SH-SY5Y (cell line): Measurements from ENCODE around the gene CBY1.

ENCODE experiments used
- GATA2 ChIP-seq: IDR thresholded peaks from 2 replicates; pipeline ENCODE4 v1.6.1; 2011; ENCODE audit warnings: mild to moderate bottlenecking, low read depth, low read length
- GATA3 ChIP-seq: IDR thresholded peaks from 2 replicates; pipeline ENCODE4 v1.6.1; 2011; ENCODE audit warnings: low read depth, mild to moderate bottlenecking, low read length, moderate library complexity

DNA sequence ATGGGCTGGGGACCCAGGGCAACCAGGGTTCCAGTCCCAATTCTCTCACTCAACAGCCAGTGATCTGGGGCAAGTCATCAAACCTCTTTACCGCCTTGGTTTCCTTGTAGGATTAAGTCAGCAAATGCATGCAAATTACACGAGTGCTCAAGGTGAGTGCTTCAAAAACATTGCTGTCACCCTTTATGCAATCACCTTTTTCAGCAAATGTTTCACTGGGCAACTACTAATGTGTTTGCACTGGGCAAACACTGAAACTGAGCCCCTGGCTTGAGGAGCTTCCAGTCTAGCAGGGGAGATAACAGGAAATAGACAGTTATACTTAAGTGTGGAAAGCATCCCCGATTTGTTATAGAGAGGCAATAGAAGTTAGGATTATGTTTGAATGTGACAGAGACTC, 48.8 kb upstream of the CBY1 start:
- no peak for TF ChIP-seq GATA2
- no peak for TF ChIP-seq GATA3
